Activated CD4-positive, alpha-beta T cell treated with anti-CD3 and anti-CD28 coated beads for 1 hour (primary cell): ENCODE data around the gene PGM3.
"Not testable (repeated sequence)": the region's sequence is repeated elsewhere in the genome, so short reads cannot be mapped to it uniquely, and the experiment has no call there.

Source experiments
- DNase-seq: peaks from one replicate; pipeline ENCODE4 v3.0.0-alpha.2; 2020

PGM3 gene, protein sequence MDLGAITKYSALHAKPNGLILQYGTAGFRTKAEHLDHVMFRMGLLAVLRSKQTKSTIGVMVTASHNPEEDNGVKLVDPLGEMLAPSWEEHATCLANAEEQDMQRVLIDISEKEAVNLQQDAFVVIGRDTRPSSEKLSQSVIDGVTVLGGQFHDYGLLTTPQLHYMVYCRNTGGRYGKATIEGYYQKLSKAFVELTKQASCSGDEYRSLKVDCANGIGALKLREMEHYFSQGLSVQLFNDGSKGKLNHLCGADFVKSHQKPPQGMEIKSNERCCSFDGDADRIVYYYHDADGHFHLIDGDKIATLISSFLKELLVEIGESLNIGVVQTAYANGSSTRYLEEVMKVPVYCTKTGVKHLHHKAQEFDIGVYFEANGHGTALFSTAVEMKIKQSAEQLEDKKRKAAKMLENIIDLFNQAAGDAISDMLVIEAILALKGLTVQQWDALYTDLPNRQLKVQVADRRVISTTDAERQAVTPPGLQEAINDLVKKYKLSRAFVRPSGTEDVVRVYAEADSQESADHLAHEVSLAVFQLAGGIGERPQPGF

DNA sequence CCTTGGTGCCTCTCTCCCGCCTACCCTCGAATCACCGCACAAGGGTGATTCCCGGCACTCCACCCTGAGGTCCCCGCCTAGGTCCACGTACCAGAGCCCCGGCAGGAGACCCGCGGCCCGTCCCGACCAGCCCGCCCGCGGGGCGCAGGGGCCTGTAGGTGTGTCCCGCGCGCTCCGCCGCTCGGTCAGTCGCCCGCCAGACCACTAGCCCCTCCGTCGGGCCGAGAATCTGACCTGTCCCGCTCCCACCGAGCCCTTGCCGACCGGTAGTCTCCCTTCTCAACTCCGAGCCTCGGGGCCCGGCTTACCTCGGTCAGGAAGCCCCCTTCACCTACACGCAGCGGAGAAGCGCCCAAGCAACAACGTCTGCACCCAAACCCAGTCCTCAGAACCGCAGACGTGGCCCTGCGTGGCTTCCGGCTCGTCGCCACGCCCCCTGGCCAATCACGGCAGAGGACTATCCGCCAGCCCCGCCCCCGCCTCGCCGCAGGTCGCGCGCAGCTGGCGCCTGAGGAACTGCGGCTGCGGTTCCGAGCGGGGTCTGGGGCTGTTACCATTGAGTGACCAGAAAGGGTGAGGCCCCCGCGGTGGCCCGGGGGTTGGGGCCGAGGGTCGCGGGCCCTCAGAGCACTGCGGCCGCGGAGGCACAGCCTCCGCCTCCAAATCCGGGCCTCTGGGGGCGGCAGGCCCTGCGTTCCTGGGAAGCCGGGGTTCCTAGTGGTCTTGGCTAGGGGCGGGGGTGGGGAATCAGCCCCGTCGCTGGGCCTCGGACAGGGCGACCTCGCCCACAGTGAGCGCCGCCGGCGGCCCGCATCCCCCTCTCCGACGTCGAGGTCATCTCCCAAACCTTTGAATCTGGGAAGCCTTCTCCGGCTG is at the start of gene PGM3, which contains the start of gene RWDD2A:
TSS of gene PGM3 (minus strand) at position 395 of the 876 bp plus-strand sequence. CDS start 2,253 bp downstream, outside the sequence.
TSS of gene RWDD2A (plus strand) at position 487 of the 876 bp plus-strand sequence. CDS start 1,095 bp downstream, outside the sequence.
- peak; percentile 80 for DNase-seq

GRCh38 chr6:83231146-83231545 is 38.1 kb upstream of the PGM3 start:
- no peak for DNase-seq

DNA sequence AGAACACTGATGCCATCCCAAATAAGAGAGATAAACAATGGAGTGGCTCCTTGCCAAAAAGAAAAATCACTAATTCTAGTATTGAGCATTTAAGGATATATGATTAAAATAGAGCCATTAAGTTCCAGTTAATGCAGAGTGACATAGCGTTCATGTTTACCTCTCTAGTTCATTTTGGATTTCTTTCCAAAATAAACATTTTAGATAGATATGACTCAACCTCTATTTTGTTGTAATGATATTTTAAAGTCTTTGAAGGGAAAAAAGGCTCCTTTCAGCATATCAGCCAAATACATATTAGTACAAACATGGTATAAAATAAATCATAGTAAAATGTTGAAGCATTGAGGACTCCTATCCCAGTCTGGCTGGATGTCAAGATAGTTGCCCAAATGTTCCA is 33.5 kb upstream of the PGM3 start:
- DNase-seq = no peak

GRCh38 chr6:83221889-83222479 is 28.9 kb upstream of the PGM3 start:
- DNase-seq = no peak

GRCh38 chr6:83221276-83221675 is 28.2 kb upstream of the PGM3 start:
- DNase-seq = no peak

DNA sequence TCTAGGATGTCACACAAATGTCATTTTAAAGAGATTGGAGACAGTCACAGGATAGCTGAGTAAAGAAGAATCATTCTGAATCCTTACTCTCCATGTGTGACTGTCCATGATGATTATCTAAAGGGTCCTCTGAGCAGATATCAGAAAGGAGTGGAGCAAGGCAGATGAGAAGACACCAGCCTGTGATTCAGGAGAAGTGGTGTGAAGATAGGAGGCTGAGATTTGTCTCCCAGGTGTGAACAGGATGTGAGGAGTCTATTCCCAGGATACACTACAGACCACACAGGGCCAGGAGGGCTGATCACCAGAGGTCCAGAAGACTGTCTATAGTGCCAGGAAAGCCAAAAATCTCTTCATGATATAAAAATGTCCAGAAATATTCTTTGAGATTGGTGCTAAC is 27.1 kb upstream of the PGM3 start:
- no peak for DNase-seq

GRCh38 chr6:83218646-83219045 is 25.6 kb upstream of the PGM3 start:
- no peak for DNase-seq

DNA sequence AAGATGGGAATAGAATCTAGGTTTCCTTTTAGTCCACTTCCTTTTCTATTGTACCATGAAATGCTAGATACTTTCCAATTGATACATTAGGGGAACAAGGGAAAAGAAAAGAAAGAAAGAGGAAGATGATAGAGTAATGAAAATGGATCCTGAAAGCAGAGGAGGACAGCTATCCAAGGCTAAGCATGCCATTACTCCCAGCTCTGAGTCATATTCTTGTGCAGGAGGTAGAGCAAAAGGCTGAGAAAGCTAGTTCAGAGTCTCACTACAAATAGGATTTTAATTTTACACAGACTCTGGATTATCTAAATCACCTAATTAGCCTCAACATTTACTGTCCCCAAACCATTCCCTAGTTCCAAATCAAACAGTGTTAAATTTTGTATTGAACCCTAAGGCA is 23.7 kb upstream of the PGM3 start:
- no peak for DNase-seq

- peak; percentile 35 for DNase-seq
Measured at GRCh38 chr6:83215131-83216047, 22.3 kb upstream of the PGM3 start.

GRCh38 chr6:83202031-83202430 is 9.0 kb upstream of the PGM3 start:
- no peak for DNase-seq

GRCh38 chr6:83199863-83200225 is 6.8 kb upstream of the PGM3 start:
- no peak for DNase-seq

DNA sequence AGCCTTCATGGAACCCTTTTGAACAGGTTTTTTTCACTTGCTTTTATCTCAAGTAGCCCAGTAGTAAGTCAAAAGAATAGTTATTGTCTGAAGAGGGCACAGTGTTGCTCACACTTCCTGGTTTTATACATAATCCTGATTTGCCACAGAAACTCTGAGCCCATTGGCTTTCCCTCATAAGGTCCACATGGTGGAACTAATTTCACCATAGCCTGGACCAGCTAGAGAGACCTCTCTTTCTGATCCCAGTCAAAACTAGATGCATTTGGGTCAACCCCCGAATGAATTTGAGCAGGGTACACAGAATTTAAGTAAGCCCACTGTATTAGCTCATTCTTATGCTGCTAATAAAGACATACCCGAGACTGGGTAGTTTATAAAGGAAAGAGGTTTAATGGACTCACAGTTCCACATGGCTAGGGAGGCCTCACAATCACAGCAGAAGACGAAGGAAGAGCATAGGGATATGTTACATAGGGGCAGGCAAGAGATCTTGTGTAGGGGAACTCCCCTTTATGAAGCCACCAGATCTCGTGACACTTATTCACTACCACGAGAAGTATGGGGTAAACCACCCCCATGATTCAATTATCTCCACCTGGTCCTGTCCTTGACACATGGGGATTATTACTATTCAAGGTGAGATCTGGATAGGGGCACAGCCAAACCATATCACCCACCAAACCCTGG is 6.3 kb upstream of the PGM3 start:
- no peak for DNase-seq

GRCh38 chr6:83198486-83199172 is 5.6 kb upstream of the PGM3 start:
- no peak for DNase-seq

DNA sequence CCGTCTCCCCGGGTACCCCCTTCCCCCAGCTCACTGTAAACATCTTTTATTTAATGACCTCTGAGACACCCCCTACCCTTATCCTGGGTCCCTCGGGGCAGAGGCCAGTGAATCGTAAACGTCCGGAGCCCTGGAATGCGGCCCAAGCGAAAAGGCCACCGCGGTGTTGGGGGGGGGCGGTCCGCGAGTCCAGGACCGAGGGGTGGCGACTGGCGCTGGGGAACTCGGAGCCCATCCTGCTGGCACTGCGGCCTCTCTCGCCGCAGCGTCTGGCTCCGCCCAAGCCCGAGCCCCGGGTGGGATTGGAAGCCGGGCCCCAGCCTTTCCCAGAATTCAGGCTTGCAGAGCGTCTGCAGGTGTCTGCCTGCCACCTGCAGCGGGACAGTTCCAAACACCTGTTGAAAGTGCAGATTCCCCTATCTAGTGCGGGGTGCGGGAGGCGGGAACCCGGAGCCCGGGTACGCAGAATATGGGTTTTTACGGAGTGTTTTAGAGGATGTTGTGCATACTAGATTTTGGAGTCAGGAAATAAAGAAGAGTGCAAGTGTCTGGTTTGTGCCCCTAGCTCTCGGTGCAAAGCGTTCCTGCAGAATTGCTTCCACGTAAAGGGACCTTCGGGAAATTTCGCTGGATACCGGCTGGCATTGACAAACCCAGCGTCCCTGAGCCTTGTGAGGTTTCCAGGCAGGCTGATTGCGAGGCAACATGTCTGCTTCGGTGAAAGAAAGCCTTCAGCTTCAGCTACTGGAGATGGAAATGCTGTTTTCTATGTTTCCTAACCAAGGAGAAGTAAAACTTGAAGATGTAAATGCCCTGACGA is 892 bp upstream of the PGM3 start:
- no peak for DNase-seq

DNA sequence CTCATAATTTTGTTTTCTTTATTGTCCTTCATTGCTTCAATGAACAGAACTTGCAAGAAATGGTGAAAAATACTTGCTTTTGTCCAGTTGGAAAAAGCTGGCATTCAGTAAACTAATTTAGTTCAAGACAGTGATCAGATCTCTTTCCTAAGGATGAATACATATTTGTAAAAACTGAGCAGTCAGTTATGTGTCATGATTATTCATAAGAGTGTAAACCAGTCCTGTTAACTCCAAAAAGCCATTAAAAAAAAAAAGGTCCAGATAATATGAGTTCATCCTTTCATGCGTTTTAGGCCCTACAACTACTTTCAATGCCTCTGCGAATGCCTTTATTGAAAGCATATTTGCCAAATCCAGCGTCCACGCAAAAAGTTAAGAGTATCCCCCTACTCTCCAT is 609 bp downstream of the PGM3 start:
- DNase-seq = no peak

- not testable (repeated sequence) for DNase-seq
Measured at GRCh38 chr6:83191974-83192373, 1.1 kb downstream of the PGM3 start.

DNA sequence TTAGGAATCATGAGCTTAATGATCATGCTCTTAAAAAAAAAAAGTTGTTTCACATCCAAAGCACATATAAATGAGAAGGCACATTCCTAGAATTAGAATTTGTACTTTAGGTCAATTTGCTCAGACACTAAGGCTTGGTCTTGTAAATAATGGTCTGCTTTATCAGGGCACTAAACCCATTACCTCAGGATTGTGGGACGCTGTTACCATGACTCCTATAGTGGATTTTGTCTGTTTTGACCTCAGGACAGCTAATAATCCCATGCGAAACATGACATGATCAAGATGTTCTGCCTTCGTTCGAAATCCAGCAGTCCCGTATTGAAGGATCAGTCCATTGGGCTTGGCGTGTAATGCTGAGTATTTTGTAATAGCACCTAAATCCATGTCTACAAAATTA is 2.4 kb downstream of the PGM3 start:
- no peak for DNase-seq

DNA sequence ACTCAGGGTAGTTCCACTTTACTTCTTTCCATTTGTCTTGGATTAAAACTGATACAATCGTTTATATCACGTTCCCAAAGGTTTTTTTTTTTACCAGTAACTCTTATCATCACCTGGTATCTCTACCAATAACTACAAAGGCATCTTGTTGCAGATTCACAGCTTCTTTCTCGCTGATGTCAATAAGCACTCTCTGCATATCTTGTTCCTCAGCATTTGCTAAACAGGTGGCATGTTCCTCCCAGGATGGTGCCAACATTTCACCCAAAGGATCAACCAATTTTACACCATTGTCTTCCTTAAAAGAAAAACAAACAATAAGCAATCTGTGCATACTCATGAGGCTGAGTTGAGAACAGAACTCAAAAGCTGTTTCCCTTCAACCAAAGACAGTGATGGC is 4.6 kb downstream of the PGM3 start:
- DNase-seq = no peak

DNA sequence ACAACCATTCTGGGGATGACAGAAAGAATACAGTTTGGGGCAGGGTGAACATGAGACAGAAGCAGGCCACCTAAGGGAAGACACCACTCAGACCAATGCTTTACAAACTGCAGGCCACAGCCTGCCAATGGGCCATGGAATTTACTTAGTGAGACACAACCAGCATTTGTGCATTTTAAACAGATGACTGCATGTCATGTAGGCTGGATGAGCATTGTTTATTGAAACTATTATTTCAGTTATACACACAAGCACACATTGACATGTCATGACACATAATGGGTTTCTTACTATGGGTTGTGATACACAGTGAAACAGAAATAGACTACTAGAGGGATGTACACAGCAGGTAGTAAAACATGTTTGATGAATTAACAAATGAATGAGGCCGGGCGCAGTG is 8.0 kb downstream of the PGM3 start:
- no peak for DNase-seq
